Urinary bladder (tissue), 4 donors: Measurements from ENCODE around the gene HADH. TPM values are rescaled to one million over a fixed set of nuclear protein-coding genes. Genes with fewer than 3 reads are reported as not detected.
"Not testable (repeated sequence)": the region's sequence is repeated elsewhere in the genome, so short reads cannot be mapped to it uniquely, and the experiment has no call there.

Experiments
- DNase-seq: peaks from one replicate; pipeline ENCODE4 v3.0.0-alpha.2; 2015; ENCODE audit errors: extremely low spot score
- H3K27ac ChIP-seq: one replicate; pipeline ENCODE4 v1.5.1; 2013; ENCODE audit warnings: low read depth, mild to moderate bottlenecking, moderate library complexity
- H3K36me3 ChIP-seq: one replicate; pipeline ENCODE4 v1.6.1; 2013; ENCODE audit warnings: mild to moderate bottlenecking, moderate library complexity; ENCODE audit not compliant: insufficient read depth
- H3K4me1 ChIP-seq: one replicate; pipeline ENCODE4 v1.6.1; 2013; ENCODE audit warnings: mild to moderate bottlenecking, moderate library complexity; ENCODE audit not compliant: insufficient read depth
- H3K4me3 ChIP-seq: one replicate; pipeline ENCODE4 v1.5.1; 2013; ENCODE audit warnings: low read depth, low read length
- WGBS: extraction: QIAGEN DNeasy Blood & Tissue Kit; methylation state at CpG from one replicate; pipeline ENCODE4 v1.1.7; 2013; 5-methylcytosine and 5-hydroxymethylcytosine counted together
- polyA plus RNA-seq: library from polyadenylated mRNA; stranded (reverse); fragments of 200-250 nt; gene quantifications from one replicate; pipeline ENCODE4 v1.2.3, GENCODE V29; 2013
- total RNA-seq: library from RNA; depleted of rRNA; stranded (reverse); fragments of >200 nt; gene quantifications from one replicate; pipeline ENCODE4 v1.2.3, GENCODE V29; 2014
- donor health status: healthy with polysubstance abuse.
- donor health status: healthy.

The HADH gene
- total and polyA plus RNA-seq, 2 donors, result 28.1 to 61.0 TPM

DNA sequence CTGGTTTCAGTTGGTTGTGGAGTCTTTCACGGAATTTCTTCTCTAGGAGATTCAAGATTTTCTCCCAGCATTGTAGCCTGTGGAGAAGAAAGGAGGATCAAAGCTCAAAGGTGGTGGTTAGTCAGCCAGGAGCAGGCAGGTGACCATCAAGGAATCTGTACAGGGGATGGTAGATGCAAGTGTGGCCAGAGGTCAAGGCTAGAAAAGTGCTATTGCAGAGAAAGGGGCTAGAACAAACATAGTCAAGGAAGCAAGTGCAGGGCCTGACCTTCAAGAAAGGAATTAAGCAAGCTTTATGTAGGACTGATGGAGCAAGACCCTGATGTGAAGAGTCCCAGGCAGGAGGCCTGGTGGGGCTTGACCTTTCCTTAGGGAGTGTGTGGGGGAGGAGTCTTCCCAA lies 16.1 kb downstream of the HADH start:
- WGBS, result 98% methylated on average over 1 of the region's 1 CpG
- H3K4me1 ChIP-seq, result no peaks in the 10 kb centered on the region
- no peaks in the 10 kb centered on the region for H3K36me3 ChIP-seq
- no peak overlapping the region for H3K4me3 ChIP-seq
- H3K27ac ChIP-seq, result no peak overlapping the region
- DNase-seq, result no peak

DNA sequence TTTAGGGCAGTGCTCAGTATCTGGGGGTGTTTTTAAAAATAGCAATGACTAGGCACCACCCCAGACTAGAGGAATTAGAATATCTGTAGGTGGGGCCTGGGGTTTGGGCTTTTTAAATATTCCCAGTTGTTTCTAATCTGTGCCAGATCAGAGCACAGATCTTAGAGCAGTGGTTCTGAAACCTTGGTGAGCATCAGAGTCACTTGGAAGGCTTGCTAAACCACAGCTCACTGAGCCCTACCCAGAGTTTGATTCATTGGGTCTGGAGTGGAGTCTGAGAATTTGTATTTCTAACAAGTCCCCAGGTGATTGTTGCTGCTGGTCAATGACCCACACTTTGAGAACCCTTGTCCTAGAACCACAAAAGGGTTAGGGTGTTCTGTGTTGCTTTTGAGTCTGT lies 16.7 kb downstream of the HADH start:
- H3K4me3 ChIP-seq, result no peak overlapping the region
- DNase-seq, result no peak
- H3K27ac ChIP-seq, result no peak overlapping the region
- H3K4me1 ChIP-seq, result no peaks in the 10 kb centered on the region
- H3K36me3 ChIP-seq, result peaks cover 3% of the 10 kb centered on the region

DNA sequence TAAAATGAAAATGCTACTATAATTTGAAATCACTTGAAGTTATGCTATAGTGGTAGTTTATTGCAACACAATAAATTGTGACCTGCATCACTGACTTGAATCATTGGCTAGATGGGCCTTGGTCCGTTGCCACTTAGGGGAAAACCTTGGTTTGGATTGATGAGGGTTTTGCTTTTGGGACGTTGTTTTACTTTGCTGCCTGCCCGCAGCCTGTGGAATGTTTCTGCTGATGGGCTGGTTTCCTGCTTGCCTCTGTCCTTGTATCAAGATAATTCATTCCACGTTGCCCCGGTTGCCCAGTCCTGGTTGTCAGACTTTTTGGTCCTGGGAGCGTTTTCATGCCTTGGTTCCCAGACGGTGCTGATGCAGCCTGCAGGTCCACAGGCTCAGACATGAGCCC lies 18.3 kb downstream of the HADH start:
- Histone ChIP-seq H3K36me3 (peaks cover 3% of the 10 kb centered on the region), H3K4me3 (no peak overlapping the region), H3K27ac (no peak overlapping the region), H3K4me1 (no peaks in the 10 kb centered on the region)
- 96% methylated on average over 7 of the region's 7 CpGs for WGBS
- DNase-seq, result no peak

DNA sequence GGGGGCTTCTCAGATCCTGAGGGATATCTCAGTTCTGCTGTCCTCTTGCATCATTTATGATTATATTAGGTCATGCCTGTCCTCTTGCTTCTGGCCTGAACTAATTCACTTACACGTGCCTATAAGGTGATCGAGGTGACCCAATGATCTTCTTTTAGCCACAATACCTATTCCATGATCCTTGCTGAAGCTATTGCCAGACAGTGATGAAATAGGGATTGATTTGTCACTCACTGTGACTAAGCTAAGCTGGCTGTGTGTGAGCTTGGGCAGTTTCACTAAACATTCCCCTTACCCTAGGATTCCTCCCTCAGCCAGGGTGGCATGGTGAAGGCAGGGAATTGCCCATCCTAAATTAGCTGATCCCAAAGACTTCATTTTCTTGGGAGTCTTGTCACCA lies 19.0 kb downstream of the HADH start:
- Histone ChIP-seq H3K4me1 (no peaks in the 10 kb centered on the region), H3K36me3 (peaks cover 3% of the 10 kb centered on the region), H3K4me3 (no peak overlapping the region), H3K27ac (no peak overlapping the region)
- DNase-seq, result no peak
- 93% methylated on average over 2 of the region's 2 CpGs for WGBS

DNA sequence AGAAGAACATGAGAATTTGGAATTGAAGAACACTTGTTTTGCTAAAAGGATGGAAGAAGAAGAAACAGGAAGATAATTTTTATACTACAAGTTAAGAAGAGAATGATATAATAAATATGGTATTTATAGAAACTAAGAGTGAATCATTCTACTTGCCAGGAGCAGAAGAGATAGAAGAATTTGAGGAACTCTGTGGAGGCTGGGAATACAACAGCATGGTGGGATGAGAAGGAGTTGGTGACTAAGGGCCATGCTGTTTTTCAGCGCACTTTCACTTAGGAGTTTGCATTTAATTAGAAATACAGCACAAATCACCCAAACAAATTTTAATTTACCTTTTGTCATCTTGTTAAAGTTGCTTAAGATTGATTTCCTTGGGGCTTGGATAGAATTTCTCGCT lies 20.5 kb downstream of the HADH start:
- Histone ChIP-seq H3K36me3 (peaks cover 5% of the 10 kb centered on the region), H3K4me1 (no peaks in the 10 kb centered on the region), H3K4me3 (no peak overlapping the region), H3K27ac (no peak overlapping the region)
- WGBS, result 95% methylated on average over 2 of the region's 2 CpGs
- DNase-seq, result no peak

DNA sequence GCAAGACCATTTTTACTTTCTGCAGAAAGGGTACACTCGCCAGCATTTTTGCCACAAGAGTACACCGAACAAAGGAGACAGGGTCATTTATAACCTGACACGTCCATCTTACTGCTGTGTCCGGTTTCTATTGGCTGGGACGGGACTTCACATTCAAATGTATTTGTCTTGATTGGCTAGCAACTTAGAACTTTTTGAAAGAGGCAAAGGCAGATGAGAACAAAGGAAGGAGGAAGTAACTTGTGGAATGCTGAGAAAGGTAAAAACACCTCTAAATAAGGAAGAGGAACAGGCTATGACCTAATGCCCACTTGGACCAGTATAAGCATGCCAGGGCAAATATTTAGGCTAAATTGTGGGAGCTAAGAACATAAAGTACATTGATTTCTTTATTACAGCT lies 22.7 kb downstream of the HADH start:
- H3K4me3 ChIP-seq, H3K4me1 ChIP-seq, H3K27ac ChIP-seq, H3K36me3 ChIP-seq, DNase-seq: not testable (repeated sequence)
- WGBS, result 95% methylated on average over 5 of the region's 5 CpGs

DNA sequence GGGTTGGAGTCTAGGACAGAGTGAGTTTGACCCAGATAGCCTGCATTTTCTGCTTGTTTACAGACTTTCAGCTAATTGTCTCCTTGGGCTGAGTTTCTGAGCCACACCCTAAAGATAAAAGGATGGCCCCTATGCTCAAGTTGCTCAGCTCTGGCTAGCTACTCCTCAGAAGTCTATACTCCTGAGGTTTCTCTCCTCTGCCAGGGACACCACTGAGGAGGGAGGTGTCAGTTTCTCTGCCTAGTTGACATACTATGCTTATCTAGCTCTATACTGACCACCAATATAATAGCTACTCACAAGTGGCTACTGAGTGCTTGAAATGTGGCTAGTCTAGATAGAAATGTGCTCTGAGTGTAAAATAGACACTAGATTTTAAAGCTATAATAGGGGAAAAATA lies 23.6 kb downstream of the HADH start:
- no peak overlapping the region for H3K27ac ChIP-seq
- H3K4me3 ChIP-seq, result no peak overlapping the region
- peaks cover 5% of the 10 kb centered on the region for H3K36me3 ChIP-seq
- H3K4me1 ChIP-seq, result no peaks in the 10 kb centered on the region
- no peak for DNase-seq

DNA sequence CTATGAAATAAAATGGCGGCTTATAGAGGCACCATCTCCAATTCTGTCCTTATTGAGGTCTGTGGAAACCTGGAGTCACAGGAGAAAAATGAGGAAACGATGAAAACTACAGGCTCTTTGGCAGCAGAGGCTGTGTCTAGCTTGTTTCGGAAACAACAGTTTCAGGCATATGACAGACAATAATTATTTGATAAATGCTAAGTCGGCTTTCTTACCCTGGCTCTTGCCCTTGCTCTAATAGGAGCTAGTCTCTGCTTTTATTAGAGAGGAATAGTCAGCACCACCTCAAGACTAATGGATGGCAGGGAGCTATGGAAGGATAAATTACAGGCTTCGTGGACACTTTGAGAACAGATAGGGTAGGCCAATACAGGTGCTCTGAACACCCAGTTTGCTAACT lies 24.3 kb downstream of the HADH start:
- Histone ChIP-seq H3K36me3 (peaks cover 5% of the 10 kb centered on the region), H3K27ac (no peak overlapping the region)
- 98% methylated on average over 5 of the region's 5 CpGs for WGBS

DNA sequence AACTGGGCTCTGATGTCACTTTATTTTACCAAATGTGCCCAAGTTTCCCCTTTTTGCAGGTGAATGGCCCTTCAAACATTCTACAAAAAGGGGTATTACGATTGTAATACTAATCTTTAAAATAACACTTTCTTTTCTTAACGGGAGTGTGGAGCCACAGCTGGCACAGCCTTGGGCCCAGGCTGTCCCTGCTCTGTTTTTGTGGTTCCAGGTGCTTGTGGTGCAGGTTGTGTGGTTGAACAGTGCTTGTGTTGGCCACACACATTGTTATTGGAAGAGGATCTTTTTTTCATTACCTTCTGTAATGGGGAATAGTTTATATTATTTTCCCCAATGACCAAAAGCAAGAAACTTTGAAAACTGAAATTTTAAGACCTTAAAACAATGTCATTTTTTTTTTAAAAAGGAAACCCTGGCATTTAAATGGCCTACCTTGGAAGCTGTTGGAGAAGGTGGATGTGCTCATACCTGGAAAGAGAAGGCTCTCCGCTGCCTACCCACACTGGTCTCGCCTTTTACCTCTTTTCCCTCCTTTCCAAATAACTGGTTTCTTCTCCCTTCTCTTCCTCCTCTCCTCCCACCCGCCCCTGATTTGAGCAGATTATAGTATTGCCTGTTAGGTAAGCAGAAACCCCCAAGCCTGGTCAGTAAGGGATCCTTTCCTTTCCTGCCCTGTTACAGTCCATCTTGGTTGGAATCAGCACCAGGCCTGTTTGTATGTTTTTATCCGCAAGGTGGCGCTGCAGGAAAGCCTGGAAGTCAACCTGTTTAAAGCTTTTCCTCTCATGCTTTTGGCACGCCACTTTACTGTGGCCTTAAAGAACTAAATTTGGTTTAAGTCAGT lies 28.6 kb downstream of the HADH start:
- Histone ChIP-seq H3K36me3 (peaks cover 1% of the 10 kb centered on the region), H3K4me1 (no peaks in the 10 kb centered on the region), H3K4me3 (no peak overlapping the region), H3K27ac (no peak overlapping the region)
- DNase-seq, result peak; percentile 40
- WGBS, result 46% methylated on average over 8 of the region's 8 CpGs

More for the DNA sequence above, 24.3 kb downstream of the HADH start:
- Histone ChIP-seq H3K4me3 (no peak overlapping the region), H3K4me1 (no peaks in the 10 kb centered on the region)
- DNase-seq, result no peak

DNA sequence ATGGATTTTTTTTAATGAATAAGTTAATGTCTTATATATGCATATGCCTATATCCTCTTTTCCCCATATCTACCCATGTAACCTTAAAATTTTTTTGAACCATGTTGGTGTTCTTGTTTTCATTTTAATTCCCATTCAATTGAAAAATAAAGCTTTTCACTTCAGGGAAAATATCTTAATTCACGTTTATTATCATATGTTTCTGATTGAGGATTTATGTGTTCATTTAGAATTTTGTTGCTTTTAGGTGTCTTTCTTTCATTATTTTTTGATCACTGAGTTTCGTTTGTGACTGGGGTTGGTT lies 29.1 kb downstream of the HADH start:
- no peak overlapping the region for H3K27ac ChIP-seq
- no peaks in the 10 kb centered on the region for H3K4me1 ChIP-seq
- no peak overlapping the region for H3K4me3 ChIP-seq
- peaks cover 1% of the 10 kb centered on the region for H3K36me3 ChIP-seq
- no peak for DNase-seq
- 45% methylated on average over 2 of the region's 2 CpGs for WGBS

DNA sequence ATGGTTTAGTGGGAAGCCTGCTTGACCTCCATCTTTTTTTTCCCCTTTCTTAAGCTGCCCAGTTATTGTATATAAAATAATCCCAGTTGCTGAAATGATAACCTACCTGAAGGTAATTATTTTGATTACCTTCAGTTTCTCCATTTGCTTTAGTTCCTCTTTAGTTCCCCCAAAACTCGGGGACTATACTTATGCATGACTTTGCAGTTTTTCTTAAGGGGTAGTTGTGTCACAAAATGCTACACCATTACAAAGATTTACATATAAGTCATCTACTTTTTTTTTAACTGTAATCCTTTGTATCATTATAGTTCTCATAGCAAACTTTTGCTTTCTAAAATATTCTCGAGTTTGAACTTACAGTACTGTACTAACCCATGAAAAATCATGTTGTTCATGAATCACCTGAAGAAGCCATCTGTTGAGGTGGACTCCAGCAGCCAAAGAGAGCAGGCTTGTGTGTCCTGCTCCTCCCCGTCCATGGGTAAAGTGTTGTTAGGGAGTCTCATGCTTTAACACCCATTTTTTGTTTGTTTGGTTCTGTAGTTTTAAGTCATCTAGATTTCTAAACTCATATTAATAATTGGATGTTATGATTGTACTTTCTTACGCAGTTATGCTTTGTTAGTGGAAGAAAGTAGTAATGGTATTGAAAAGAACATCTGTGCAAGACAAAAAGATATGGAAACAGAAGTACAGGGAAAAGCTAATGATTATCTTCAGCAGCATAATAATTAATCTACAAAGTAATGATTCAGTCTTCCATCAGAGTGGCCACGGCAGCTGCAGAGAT lies 34.6 kb downstream of the HADH start:
- DNase-seq, result no peak
- Histone ChIP-seq H3K36me3 (no peaks in the 10 kb centered on the region), H3K27ac (no peak overlapping the region), H3K4me3 (no peak overlapping the region), H3K4me1 (no peaks in the 10 kb centered on the region)
- WGBS, result 89% methylated on average over 5 of the region's 5 CpGs

DNA sequence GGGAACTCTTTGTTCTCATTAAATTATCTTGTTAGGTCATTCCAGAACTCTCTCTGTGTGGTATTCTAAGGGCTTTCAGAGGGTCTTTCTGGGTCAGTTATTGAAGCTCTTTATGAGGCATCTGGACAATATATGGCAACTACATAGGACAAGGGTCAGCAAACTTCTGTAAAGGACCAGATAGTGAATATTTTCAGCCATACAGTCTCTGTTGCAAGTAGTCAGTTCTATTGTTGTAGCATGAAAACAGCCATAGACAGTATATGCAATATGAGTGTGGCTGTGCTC lies 35.1 kb downstream of the HADH start:
- Histone ChIP-seq H3K4me1 (no peaks in the 10 kb centered on the region), H3K4me3 (no peak overlapping the region), H3K27ac (no peak overlapping the region), H3K36me3 (no peaks in the 10 kb centered on the region)
- DNase-seq, result no peak

DNA sequence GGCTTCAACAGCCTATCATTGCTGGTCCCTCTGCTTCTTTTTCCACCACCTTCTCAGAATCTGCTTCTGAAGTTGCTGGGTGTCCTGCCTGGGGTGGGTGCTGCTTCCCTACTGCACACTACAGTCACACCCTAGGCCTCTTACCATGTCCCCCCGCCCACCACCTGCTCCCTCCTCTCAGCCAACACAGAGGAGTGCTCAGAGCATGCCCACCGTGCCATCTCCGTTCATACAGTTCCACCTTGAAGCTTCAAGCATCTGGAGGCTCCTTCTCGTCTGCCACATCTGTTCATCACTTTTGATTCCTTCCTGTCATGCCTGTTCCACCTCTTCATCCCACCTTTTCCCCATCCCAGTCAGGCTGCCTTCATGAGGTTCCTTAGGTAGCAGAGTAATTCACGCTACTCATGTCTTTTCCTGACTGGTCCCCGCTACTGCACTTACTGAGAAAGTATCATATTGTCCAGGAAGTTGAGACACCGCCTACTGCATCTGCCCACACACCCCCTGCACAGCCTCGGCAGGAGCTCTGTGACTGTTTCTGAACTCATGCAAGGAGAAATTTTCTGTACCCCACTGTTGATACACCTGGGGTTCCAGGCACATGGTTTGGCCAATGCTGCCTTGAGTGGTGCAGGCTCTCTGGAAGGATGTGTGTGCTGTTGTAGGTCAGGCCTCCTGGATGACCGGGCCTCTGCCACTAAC lies 39.5 kb downstream of the HADH start:
- no peak overlapping the region for H3K27ac ChIP-seq

DNA sequence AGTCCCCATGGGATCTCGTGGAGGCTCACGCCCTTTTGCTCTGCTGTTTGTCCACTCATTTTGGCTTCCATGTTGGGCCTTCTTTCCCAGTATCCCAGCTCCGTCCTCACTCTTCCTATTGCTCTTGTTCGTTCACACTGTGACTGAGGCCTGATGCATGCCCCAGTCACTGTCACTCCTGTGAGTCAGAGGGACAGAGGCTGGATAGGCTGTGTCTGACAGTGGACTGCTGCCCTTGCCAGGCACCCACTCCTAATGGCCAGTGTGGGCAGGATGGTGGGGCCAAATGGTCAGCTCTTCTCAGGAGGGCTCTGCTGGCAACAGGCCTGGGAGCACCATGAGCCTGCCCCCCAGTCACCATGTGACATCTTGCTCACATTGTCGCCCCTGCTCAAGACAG lies 40.0 kb downstream of the HADH start:
- peaks cover 2% of the 10 kb centered on the region for H3K36me3 ChIP-seq
- 90% methylated on average over 5 of the region's 5 CpGs for WGBS
- no peak for DNase-seq
- no peak overlapping the region for H3K27ac ChIP-seq
- H3K4me1 ChIP-seq, result no peaks in the 10 kb centered on the region
- no peak overlapping the region for H3K4me3 ChIP-seq

More for the DNA sequence above, 39.5 kb downstream of the HADH start:
- 88% methylated on average over 9 of the region's 9 CpGs for WGBS
- H3K4me1 ChIP-seq, result no peaks in the 10 kb centered on the region
- DNase-seq, result no peak
- H3K4me3 ChIP-seq, result no peak overlapping the region
- no peaks in the 10 kb centered on the region for H3K36me3 ChIP-seq
